Spleen (tissue), 11 donors: Measurements from ENCODE around the gene IL19. TPM values are rescaled to one million over a fixed set of nuclear protein-coding genes. Genes with fewer than 3 reads are reported as not detected.

Experiments used
- DNase-seq: peaks from one replicate; pipeline ENCODE4 v3.0.0-alpha.2; 2020
- H3K27ac ChIP-seq, 8 donors: fragments of 200-600 bp; sonication (generic) in 7 of 8; 1 replicate in 4 of 8; 2 replicates in 4 of 8; pipeline versions ENCODE4 v1.5.0 to v1.8.0; 2016 to 2021; ENCODE audit warnings: inconsistent platforms in 4 of 8, mild to moderate bottlenecking in 4 of 8, moderate library complexity in 1 of 8
- H3K27me3 ChIP-seq, 7 donors: fragments of 200-600 bp; sonication (generic) in 6 of 7; replicated peaks in 1 of 7; 1 replicate in 4 of 7; 2 replicates in 3 of 7; pipeline versions ENCODE4 v1.5.0 to v1.8.0; 2016 to 2021; ENCODE audit warnings: inconsistent platforms in 3 of 7, mild to moderate bottlenecking in 1 of 7
- H3K36me3 ChIP-seq, 6 donors: fragments of 200-600 bp; sonication (generic) in 5 of 6; 1 replicate in 4 of 6; 2 replicates in 2 of 6; pipeline versions ENCODE4 v1.5.0 to v1.8.0; 2016 to 2021; ENCODE audit warnings: inconsistent platforms in 2 of 6
- H3K4me1 ChIP-seq, 6 donors: fragments of 200-600 bp; sonication (generic) in 5 of 6; 1 replicate in 3 of 6; 2 replicates in 3 of 6; pipeline versions ENCODE4 v1.5.0 to v1.8.0; 2016 to 2021; ENCODE audit warnings: inconsistent platforms in 3 of 6
- H3K4me3 ChIP-seq, 8 donors: fragments of 200-600 bp; sonication (generic) in 7 of 8; 1 replicate in 4 of 8; 2 replicates in 4 of 8; pipeline versions ENCODE4 v1.5.0 to v1.8.0; 2016 to 2021; ENCODE audit warnings: inconsistent platforms in 4 of 8, mild to moderate bottlenecking in 4 of 8, moderate library complexity in 2 of 8
- H3K9me3 ChIP-seq, 8 donors: fragments of 200-600 bp; sonication (generic) in 7 of 8; 1 replicate in 4 of 8; 2 replicates in 4 of 8; pipeline versions ENCODE4 v1.5.0 to v1.8.0; 2016 to 2021; ENCODE audit warnings: inconsistent platforms in 4 of 8
- POLR2A ChIP-seq, 3 donors: fragments of 450-650 bp; IDR thresholded peaks; one replicate each; pipeline ENCODE4 v1.5.1; 2017; ENCODE audit warnings: antibody characterized with exemption in 3 of 3, mild to moderate bottlenecking in 1 of 3
- POLR2AphosphoS5 ChIP-seq, 3 donors: sonication (generic); formaldehyde crosslinking; IDR thresholded peaks; one replicate each; pipeline ENCODE4 v1.5.1; 2017; ENCODE audit warnings: antibody characterized with exemption in 3 of 3
- WGBS, 5 donors: extraction: QIAGEN DNeasy Blood & Tissue Kit in 3 of 5; methylation state at CpG; one replicate each; pipeline versions ENCODE4 v1.1.5 to v1.1.7; 2013 to 2018; 5-methylcytosine and 5-hydroxymethylcytosine counted together
- intact Hi-C: fragments of 100-400 bp; cut with DNase I; formaldehyde crosslinking; loops from one replicate; pipeline ENCODE4 v1.15.0; 2023; ENCODE audit warnings: low total_unique reads
- polyA plus RNA-seq, 3 donors: library from polyadenylated mRNA; stranded (reverse); fragments of 200-250 nt; gene quantifications; one replicate each; pipeline ENCODE4 v1.2.1, GENCODE V29; 2013
- total RNA-seq, 7 donors: library from RNA; depleted of rRNA in 3 of 7; stranded (reverse); fragments of >200 nt in 3 of 7; fragmentation: NEBNext Ultra II Directional in 4 of 7; extraction: Animal tissue kit (Norgen Biotek cat#: 25700) in 4 of 7; gene quantifications; one replicate each; pipeline versions ENCODE4 v1.1.0 to v1.2.1, GENCODE V29; 2016 to 2021
- TF ChIP-seq, protein P1 (sequence below), 11 experiments: fragments of 200-600 bp in 7 of 11; fragments of 450-650 bp in 4 of 11; sonication (generic) in 4 of 11; IDR thresholded peaks in 8 of 11; conservative IDR thresholded peaks in 3 of 11; 1 replicate in 7 of 11; 2 replicates in 4 of 11; pipeline versions ENCODE4 v1.4.0 to v1.8.0; 2016 to 2021; ENCODE audit warnings: antibody characterized with exemption in 11 of 11, inconsistent platforms in 4 of 11, mild to moderate bottlenecking in 1 of 11
- donor health status: healthy with polysubstance abuse.
- donor health status: DM: no; HTN: no; CAD: no; lungs with moderate emphysema.
- donor health status: DM: no; HTN: no; CAD: no.
- donor health status: Bipolar disorder and iron deficiency.
- donor health status: healthy.
- donor health status: DM: no; HTN: no; CAD: no.
- donor health status: DM: yes; HTN: yes; CAD: no.

The IL19 gene
- total and polyA plus RNA-seq, 10 donors: 0.09 to 2.2 (median 0.12) TPM; not detected in 7

DNA sequence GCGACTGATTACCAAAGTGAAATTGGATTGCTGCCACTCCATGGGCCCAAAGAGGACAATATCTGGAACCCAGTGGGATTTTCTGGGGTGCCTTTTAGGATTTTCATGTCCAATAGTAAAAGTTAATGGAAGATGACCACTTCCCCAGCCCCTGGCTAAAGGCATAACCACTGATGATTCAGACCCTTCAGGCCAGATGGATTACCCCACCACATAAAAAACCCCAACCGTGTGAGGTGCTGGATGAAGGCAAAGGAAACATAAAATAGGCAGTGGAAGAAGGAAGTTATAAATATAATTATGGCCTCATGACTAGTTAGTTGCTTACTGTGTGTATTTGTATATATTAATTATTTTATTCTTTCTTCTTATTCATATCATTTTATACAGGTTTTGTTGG, 41.9 kb downstream of the IL19 start:
- TF ChIP-seq, protein P1, sequence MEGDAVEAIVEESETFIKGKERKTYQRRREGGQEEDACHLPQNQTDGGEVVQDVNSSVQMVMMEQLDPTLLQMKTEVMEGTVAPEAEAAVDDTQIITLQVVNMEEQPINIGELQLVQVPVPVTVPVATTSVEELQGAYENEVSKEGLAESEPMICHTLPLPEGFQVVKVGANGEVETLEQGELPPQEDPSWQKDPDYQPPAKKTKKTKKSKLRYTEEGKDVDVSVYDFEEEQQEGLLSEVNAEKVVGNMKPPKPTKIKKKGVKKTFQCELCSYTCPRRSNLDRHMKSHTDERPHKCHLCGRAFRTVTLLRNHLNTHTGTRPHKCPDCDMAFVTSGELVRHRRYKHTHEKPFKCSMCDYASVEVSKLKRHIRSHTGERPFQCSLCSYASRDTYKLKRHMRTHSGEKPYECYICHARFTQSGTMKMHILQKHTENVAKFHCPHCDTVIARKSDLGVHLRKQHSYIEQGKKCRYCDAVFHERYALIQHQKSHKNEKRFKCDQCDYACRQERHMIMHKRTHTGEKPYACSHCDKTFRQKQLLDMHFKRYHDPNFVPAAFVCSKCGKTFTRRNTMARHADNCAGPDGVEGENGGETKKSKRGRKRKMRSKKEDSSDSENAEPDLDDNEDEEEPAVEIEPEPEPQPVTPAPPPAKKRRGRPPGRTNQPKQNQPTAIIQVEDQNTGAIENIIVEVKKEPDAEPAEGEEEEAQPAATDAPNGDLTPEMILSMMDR (IDR thresholded peaks at IDR 0.05 in 8 of 11, conservative IDR thresholded peaks at IDR 0.05 in 3 of 11): no peak
- TF ChIP-seq POLR2A (IDR thresholded peaks at IDR 0.05): no peak
- no peak for TF ChIP-seq POLR2AphosphoS5 (IDR thresholded peaks at IDR 0.05)
- intact Hi-C loops: no loop called here
- peaks cover 0 to 15% (median 12%) of the 10 kb centered on the region in 8 donors for H3K9me3 ChIP-seq
- no peak overlapping the region for H3K27ac ChIP-seq
- WGBS, 5 donors: 64 to 87% (median 78%) methylated on average over 2 of the region's 2 CpGs
- no peaks in the 10 kb centered on the region for H3K36me3 ChIP-seq
- H3K27me3 ChIP-seq: no peaks in the 10 kb centered on the region
- DNase-seq: no peak
- peaks cover 5 to 64% (median 32%) of the 10 kb centered on the region in 6 donors for H3K4me1 ChIP-seq
- H3K4me3 ChIP-seq: no peak overlapping the region

DNA sequence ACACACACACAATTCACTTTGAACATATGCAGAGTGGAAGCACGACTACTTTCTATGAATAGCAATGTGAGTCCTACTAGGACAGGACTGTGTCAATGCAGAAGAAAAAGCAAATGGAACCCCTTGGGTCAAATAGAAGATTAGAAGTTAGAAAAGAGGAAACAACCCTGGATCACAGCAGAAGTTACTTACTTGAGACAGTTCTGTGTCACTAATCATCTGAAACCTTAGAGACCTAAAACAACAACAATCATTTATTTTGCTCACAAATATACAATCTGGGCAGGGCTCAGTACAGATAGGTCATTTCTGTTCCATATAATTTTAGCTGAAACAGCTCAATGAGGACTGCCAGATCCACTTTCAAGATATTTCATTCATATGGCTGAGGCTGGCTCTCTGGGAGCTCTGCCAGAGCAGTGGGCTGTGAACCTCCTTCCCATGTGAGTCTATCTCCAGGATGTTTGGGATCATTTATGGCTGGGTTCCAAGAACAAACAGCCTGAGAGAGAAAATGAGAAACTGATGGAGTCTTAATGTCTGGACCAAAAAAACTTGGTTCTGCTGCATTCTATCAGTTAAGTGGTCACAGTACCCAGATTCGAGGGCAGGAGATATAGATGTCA, 44.3 kb downstream of the IL19 start:
- H3K4me1 ChIP-seq: peaks cover 5 to 51% (median 31%) of the 10 kb centered on the region in 6 donors
- 37 to 65% (median 54%) methylated on average over 2 of the region's 2 CpGs for WGBS, 5 donors
- no peak for DNase-seq
- H3K36me3 ChIP-seq: no peaks in the 10 kb centered on the region
- H3K27me3 ChIP-seq: no peaks in the 10 kb centered on the region
- no peak overlapping the region for H3K4me3 ChIP-seq
- H3K9me3 ChIP-seq: peaks cover 0 to 15% (median 12%) of the 10 kb centered on the region in 8 donors
- peak overlapping the region in 6 of 8 donors; percentile 40 to 68 (median 60) for H3K27ac ChIP-seq
- TF ChIP-seq POLR2AphosphoS5 (IDR thresholded peaks at IDR 0.05): no peak
- TF ChIP-seq POLR2A (IDR thresholded peaks at IDR 0.05): no peak
- TF ChIP-seq, protein P1 (IDR thresholded peaks at IDR 0.05 in 8 of 11, conservative IDR thresholded peaks at IDR 0.05 in 3 of 11): no peak
- intact Hi-C loops: loop anchor here (5.0 kb wide), 1 partner anchor 97 kb away; no protein-coding TSS in a partner anchor

DNA sequence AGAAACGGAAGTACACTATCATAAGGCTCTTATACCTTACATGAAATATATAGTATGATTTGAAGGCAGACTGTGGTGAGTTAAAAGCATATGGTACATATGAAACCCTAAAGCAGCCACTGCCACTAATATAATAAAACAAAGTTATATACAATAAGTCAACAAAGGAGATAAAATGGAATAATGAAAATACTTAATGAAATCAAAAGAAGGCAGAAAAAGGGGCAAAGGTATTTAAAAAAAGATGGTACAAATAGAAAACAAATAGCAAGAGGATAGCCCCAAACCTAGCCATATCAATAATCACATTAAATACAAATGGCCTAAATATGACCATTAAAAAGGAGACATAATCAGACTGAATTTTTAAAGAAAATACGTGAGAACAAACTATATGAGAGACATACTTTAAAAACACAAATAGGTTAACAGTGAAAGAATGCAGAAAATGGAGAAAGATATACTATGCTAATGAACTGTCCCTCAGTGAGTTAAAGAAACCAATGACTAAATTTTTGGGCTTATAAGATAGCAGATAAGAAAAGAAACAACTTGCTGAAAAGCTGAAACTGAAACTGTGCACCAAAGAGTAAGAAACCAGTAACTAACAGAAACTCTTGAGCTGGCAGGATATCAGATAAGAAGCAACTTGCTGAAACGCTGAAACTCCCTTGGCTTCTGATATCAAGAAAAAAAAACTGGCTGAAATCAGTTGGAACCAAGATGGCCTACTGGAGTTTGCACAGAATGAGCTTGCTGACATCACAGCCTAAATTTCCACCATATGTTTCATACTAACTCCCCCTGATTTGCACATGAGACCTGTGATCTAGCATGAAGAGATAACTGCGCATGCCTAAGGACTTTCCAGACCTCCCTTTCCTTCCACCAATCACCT, 46.1 kb downstream of the IL19 start:
- TF ChIP-seq POLR2AphosphoS5 (IDR thresholded peaks at IDR 0.05) (no peak), POLR2A (IDR thresholded peaks at IDR 0.05) (no peak)
- TF ChIP-seq, protein P1 (IDR thresholded peaks at IDR 0.05 in 8 of 11, conservative IDR thresholded peaks at IDR 0.05 in 3 of 11): no peak
- peaks cover 5 to 59% (median 31%) of the 10 kb centered on the region in 6 donors for H3K4me1 ChIP-seq
- 53 to 71% (median 64%) methylated on average over 4 of the region's 4 CpGs for WGBS, 5 donors
- intact Hi-C loops: loop anchor here (5.0 kb wide), 1 partner anchor 96 kb away; no protein-coding TSS in a partner anchor
- no peak for DNase-seq
- H3K36me3 ChIP-seq: no peaks in the 10 kb centered on the region
- no peak overlapping the region for H3K4me3 ChIP-seq
- H3K9me3 ChIP-seq: peaks cover 0 to 15% (median 12%) of the 10 kb centered on the region in 8 donors
- peak overlapping the region in 7 of 8 donors; percentile 15 to 69 (median 49) for H3K27ac ChIP-seq
- H3K27me3 ChIP-seq: no peaks in the 10 kb centered on the region

DNA sequence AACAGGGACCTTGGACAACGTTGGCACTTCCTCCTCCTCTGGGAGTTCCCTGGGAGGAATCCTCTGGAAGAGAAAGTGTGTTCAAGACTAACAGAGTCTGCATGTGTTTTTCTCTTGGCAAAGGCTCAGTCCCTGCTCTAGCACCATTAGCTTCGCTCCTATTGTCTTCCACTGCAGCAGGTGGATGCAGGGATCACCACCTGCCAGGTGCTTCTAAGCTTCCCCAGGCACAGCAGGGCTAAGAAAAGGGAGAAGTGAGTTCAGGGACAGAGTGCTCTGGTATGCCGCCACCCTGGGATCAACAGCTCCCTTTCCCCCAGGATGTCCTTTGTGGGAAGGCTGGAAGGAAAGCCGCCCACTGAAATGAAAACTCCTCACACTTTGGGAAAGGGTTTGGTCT, 50.9 kb downstream of the IL19 start:
- no peaks in the 10 kb centered on the region for H3K27me3 ChIP-seq
- DNase-seq: no peak
- peaks cover 0 to 48% (median 24%) of the 10 kb centered on the region in 6 donors for H3K4me1 ChIP-seq
- H3K9me3 ChIP-seq: no peaks in the 10 kb centered on the region
- TF ChIP-seq, protein P1 (IDR thresholded peaks at IDR 0.05 in 8 of 11, conservative IDR thresholded peaks at IDR 0.05 in 3 of 11): no peak
- TF ChIP-seq POLR2AphosphoS5 (IDR thresholded peaks at IDR 0.05): no peak
- no peak for TF ChIP-seq POLR2A (IDR thresholded peaks at IDR 0.05)
- intact Hi-C loops: no loop called here
- H3K4me3 ChIP-seq: no peak overlapping the region
- no peak overlapping the region for H3K27ac ChIP-seq
- 75 to 85% (median 78%) methylated on average over 4 of the region's 4 CpGs for WGBS, 5 donors
- no peaks in the 10 kb centered on the region for H3K36me3 ChIP-seq
